ENCODE measurements around the gene TSPAN5.

DNA sequence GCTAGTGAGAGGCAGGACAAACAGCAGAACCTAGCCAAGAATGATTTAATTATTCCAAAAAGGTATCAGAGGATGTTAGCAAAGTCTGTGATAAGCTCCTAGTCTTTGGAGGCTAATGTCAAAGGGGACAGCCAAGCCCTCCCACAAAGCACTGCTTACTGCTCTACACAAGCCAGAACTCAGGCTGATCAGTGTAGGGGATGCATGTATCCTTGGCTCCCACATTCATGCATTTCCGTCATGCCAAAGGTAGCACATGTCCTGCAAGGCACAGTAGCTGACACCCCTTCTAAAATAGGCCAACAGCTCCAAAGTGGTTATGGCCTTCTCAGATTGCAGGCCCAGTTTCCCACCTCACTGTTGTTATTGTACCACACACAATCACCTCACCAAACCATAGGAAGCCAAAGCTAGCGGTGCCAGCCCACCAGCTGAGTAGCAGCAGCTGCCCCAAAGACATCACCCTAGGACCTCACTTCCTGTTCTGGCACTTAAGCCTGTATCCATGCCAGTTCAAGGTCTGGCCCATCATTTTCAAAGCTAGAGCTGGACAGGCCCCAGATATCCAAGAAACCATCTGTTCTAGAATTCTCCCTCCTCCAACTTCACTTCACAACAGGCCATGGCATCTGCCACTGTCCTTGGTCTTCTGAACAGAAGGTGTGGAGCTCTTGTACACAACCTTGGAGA, 40.9 kb downstream of the TSPAN5 start:
- TF ChIP-seq, protein P1, sequence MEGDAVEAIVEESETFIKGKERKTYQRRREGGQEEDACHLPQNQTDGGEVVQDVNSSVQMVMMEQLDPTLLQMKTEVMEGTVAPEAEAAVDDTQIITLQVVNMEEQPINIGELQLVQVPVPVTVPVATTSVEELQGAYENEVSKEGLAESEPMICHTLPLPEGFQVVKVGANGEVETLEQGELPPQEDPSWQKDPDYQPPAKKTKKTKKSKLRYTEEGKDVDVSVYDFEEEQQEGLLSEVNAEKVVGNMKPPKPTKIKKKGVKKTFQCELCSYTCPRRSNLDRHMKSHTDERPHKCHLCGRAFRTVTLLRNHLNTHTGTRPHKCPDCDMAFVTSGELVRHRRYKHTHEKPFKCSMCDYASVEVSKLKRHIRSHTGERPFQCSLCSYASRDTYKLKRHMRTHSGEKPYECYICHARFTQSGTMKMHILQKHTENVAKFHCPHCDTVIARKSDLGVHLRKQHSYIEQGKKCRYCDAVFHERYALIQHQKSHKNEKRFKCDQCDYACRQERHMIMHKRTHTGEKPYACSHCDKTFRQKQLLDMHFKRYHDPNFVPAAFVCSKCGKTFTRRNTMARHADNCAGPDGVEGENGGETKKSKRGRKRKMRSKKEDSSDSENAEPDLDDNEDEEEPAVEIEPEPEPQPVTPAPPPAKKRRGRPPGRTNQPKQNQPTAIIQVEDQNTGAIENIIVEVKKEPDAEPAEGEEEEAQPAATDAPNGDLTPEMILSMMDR (conservative IDR thresholded peaks at IDR 0.05) = no peak
- no peak for TF ChIP-seq EZH2 (IDR thresholded peaks at IDR 0.05; ENCODE audit: low read depth)
